Activated naive CD4-positive, alpha-beta T cell treated with anti-CD3 and anti-CD28 coated beads, Interleukin-2, amount 50 U/mL, for 72 hours (primary cell): Measurements from ENCODE around the gene OLFML2A. TPM values are rescaled to one million over a fixed set of nuclear protein-coding genes. Genes with fewer than 3 reads are reported as not detected.

Experiments used
- ATAC-seq, 2 donors: fragments of 150-1000 bp; cut with Tn5 transposase; 2 replicates each; pipeline ENCODE4 v1.10.0; 2021; ENCODE audit warnings: mild to moderate bottlenecking in 2 of 2, moderate library complexity in 2 of 2
- DNase-seq, 2 donors: peaks; one replicate each; pipeline ENCODE4 v3.0.0; 2021 to 2022; ENCODE audit warnings: low spot score in 2 of 2
- H3K27ac Mint-ChIP-seq, 2 donors: one replicate each; pipeline ENCODE4 v1.8.0; 2022; ENCODE audit warnings: mild to moderate bottlenecking in 2 of 2, mixed read lengths in 2 of 2
- H3K36me3 Mint-ChIP-seq, 2 donors: one replicate each; pipeline ENCODE4 v1.8.0; 2022; ENCODE audit warnings: mixed read lengths in 2 of 2
- H3K9me3 Mint-ChIP-seq, 2 donors: one replicate each; pipeline ENCODE4 v1.8.0; 2022; ENCODE audit warnings: mixed read lengths in 2 of 2
- total RNA-seq, 2 donors: library from RNA; stranded (reverse); gene quantifications; one replicate each; pipeline ENCODE4 v1.2.3, GENCODE V29; 2022

The OLFML2A gene
- total RNA-seq, 2 donors from 2014 or later, result not detected

GRCh38 chr9:124756011-124756410 lies 20.9 kb upstream of the OLFML2A start:
- DNase-seq (no peak), ATAC-seq (no peak)
- no peaks in the 10 kb centered on the region for H3K36me3 Mint-ChIP-seq
- no peak overlapping the region for H3K27ac Mint-ChIP-seq
- H3K9me3 Mint-ChIP-seq, result no peaks in the 10 kb centered on the region

- DNase-seq (no peak), ATAC-seq (no peak)
- H3K9me3 Mint-ChIP-seq, result no peaks in the 10 kb centered on the region
- H3K36me3 Mint-ChIP-seq, result no peaks in the 10 kb centered on the region
- no peak overlapping the region for H3K27ac Mint-ChIP-seq
These were observed 19.3 kb upstream of the OLFML2A start for GRCh38 chr9:124757616-124758015.

GRCh38 chr9:124758061-124758460 lies 18.9 kb upstream of the OLFML2A start:
- ATAC-seq (no peak), DNase-seq (no peak)
- H3K9me3 Mint-ChIP-seq, result no peaks in the 10 kb centered on the region
- H3K27ac Mint-ChIP-seq, result no peak overlapping the region
- no peaks in the 10 kb centered on the region for H3K36me3 Mint-ChIP-seq

- H3K36me3 Mint-ChIP-seq, result no peaks in the 10 kb centered on the region
- DNase-seq (no peak), ATAC-seq (no peak)
- H3K9me3 Mint-ChIP-seq, result no peaks in the 10 kb centered on the region
- no peak overlapping the region for H3K27ac Mint-ChIP-seq
These were observed 18.2 kb upstream of the OLFML2A start for GRCh38 chr9:124758691-124759090.

- Mint-ChIP-seq H3K9me3 (no peaks in the 10 kb centered on the region), H3K27ac (no peak overlapping the region)
These were observed 17.6 kb upstream of the OLFML2A start for GRCh38 chr9:124759327-124759726.

GRCh38 chr9:124760719-124761118 lies 16.2 kb upstream of the OLFML2A start:
- H3K36me3 Mint-ChIP-seq, result no peaks in the 10 kb centered on the region
- no peak overlapping the region for H3K27ac Mint-ChIP-seq
- DNase-seq, result no peak
- no peak for ATAC-seq
- no peaks in the 10 kb centered on the region for H3K9me3 Mint-ChIP-seq

More at GRCh38 chr9:124759327-124759726, 17.6 kb upstream of the OLFML2A start:
- ATAC-seq (no peak), DNase-seq (no peak)
- no peaks in the 10 kb centered on the region for H3K36me3 Mint-ChIP-seq

- H3K9me3 Mint-ChIP-seq, result no peaks in the 10 kb centered on the region
- no peak overlapping the region for H3K27ac Mint-ChIP-seq
- no peak for DNase-seq
- no peak for ATAC-seq
- H3K36me3 Mint-ChIP-seq, result no peaks in the 10 kb centered on the region
These were observed 15.7 kb upstream of the OLFML2A start for GRCh38 chr9:124761196-124761595.

- no peaks in the 10 kb centered on the region for H3K9me3 Mint-ChIP-seq
- no peak for DNase-seq
- H3K36me3 Mint-ChIP-seq, result no peaks in the 10 kb centered on the region
- no peak overlapping the region for H3K27ac Mint-ChIP-seq
- no peak for ATAC-seq
These were observed 15.2 kb upstream of the OLFML2A start for GRCh38 chr9:124761710-124762109.

- DNase-seq, result no peak
- Mint-ChIP-seq H3K36me3 (no peaks in the 10 kb centered on the region), H3K9me3 (no peaks in the 10 kb centered on the region), H3K27ac (no peak overlapping the region)
- no peak for ATAC-seq
These were observed 14.3 kb upstream of the OLFML2A start for GRCh38 chr9:124762633-124763032.

GRCh38 chr9:124764774-124765438 lies 12.0 kb upstream of the OLFML2A start:
- no peak for DNase-seq

GRCh38 chr9:124765439-124765835 lies 11.5 kb upstream of the OLFML2A start:
- no peaks in the 10 kb centered on the region for H3K9me3 Mint-ChIP-seq
- no peak for DNase-seq

More at GRCh38 chr9:124764774-124765438, 12.0 kb upstream of the OLFML2A start:
- H3K36me3 Mint-ChIP-seq, result peaks cover 0 to 11% of the 10 kb centered on the region in 2 donors
- no peak for ATAC-seq
- H3K27ac Mint-ChIP-seq, result no peak overlapping the region
- H3K9me3 Mint-ChIP-seq, result no peaks in the 10 kb centered on the region

GRCh38 chr9:124766326-124766725 lies 10.6 kb upstream of the OLFML2A start:
- no peak overlapping the region for H3K27ac Mint-ChIP-seq
- DNase-seq (no peak), ATAC-seq (no peak)
- peaks cover 0 to 11% of the 10 kb centered on the region in 2 donors for H3K36me3 Mint-ChIP-seq
- H3K9me3 Mint-ChIP-seq, result no peaks in the 10 kb centered on the region

More at GRCh38 chr9:124765439-124765835, 11.5 kb upstream of the OLFML2A start:
- no peak overlapping the region for H3K27ac Mint-ChIP-seq
- no peak for ATAC-seq
- H3K36me3 Mint-ChIP-seq, result peaks cover 0 to 11% of the 10 kb centered on the region in 2 donors

- no peak for ATAC-seq
- no peak overlapping the region for H3K27ac Mint-ChIP-seq
- peaks cover 0 to 11% of the 10 kb centered on the region in 2 donors for H3K36me3 Mint-ChIP-seq
- DNase-seq, result no peak
- H3K9me3 Mint-ChIP-seq, result no peaks in the 10 kb centered on the region
These were observed 9.9 kb upstream of the OLFML2A start for GRCh38 chr9:124766815-124767554.

- no peak overlapping the region for H3K27ac Mint-ChIP-seq
- no peaks in the 10 kb centered on the region for H3K9me3 Mint-ChIP-seq
- DNase-seq, result no peak
- H3K36me3 Mint-ChIP-seq, result peaks cover 0 to 11% of the 10 kb centered on the region in 2 donors
- ATAC-seq, result no peak
These were observed 9.1 kb upstream of the OLFML2A start for GRCh38 chr9:124767821-124768220.

GRCh38 chr9:124768334-124768733 lies 8.6 kb upstream of the OLFML2A start:
- Mint-ChIP-seq H3K27ac (no peak overlapping the region), H3K36me3 (peaks cover 0 to 11% of the 10 kb centered on the region in 2 donors), H3K9me3 (no peaks in the 10 kb centered on the region)
- no peak for DNase-seq
- no peak for ATAC-seq

GRCh38 chr9:124768750-124769548 lies 8.0 kb upstream of the OLFML2A start:
- no peak overlapping the region for H3K27ac Mint-ChIP-seq
- ATAC-seq (no peak), DNase-seq (no peak)
- peaks cover 0 to 11% of the 10 kb centered on the region in 2 donors for H3K36me3 Mint-ChIP-seq
- H3K9me3 Mint-ChIP-seq, result no peaks in the 10 kb centered on the region
